Measurements from ENCODE around the gene TNFRSF25. TPM values are rescaled to one million over a fixed set of nuclear protein-coding genes. Genes with fewer than 3 reads are reported as not detected.
"Not testable (repeated sequence)": the region's sequence is repeated elsewhere in the genome, so short reads cannot be mapped to it uniquely, and the experiment has no call there.

Gene TNFRSF25
- total RNA-seq, 1 donor from 2014 or later, result 10.0 TPM

DNA sequence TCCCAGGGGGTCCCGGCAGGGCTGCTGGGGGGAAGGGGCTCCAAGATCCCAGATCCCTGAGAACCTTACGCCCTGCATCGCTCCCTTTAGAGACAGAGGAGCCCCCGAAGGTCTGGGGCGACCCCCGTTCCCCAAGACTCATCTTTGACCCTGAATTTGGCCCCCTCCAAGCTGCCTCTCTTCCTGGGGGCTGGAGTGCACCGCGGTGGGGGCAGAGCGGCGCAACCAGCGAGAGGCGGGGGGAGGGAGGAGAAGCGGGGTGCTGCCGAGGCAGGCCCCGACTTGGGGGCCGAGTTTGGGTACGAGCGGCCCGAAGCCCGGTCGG, 30.9 kb upstream of the TNFRSF25 start:
- no peak for TF ChIP-seq CTCF (IDR thresholded peaks at IDR 0.05)
- ATAC-seq (no peak), DNase-seq (no peak)
- peak overlapping the region; percentile 46 for H3K4me3 ChIP-seq
- H3K4me1 ChIP-seq, result peaks cover 21% of the 10 kb centered on the region
- intact Hi-C loops (cut with DNase I), result no loop called here
- H3K36me3 ChIP-seq, result no peaks in the 10 kb centered on the region
- no peaks in the 10 kb centered on the region for H3K9me3 ChIP-seq
- H3K27me3 ChIP-seq, result no peaks in the 10 kb centered on the region
- no peak overlapping the region for H3K27ac ChIP-seq

GRCh38 chr1:6496365-6496721, 30.4 kb upstream of the TNFRSF25 start:
- H3K9me3 ChIP-seq, result no peaks in the 10 kb centered on the region
- no peaks in the 10 kb centered on the region for H3K36me3 ChIP-seq
- H3K27me3 ChIP-seq, result no peaks in the 10 kb centered on the region
- peak overlapping the region; percentile 46 for H3K4me3 ChIP-seq
- peaks cover 19% of the 10 kb centered on the region for H3K4me1 ChIP-seq
- intact Hi-C loops (cut with DNase I), result no loop called here
- ATAC-seq (no peak), DNase-seq (no peak)
- no peak overlapping the region for H3K27ac ChIP-seq
- TF ChIP-seq CTCF (IDR thresholded peaks at IDR 0.05), result no peak

DNA sequence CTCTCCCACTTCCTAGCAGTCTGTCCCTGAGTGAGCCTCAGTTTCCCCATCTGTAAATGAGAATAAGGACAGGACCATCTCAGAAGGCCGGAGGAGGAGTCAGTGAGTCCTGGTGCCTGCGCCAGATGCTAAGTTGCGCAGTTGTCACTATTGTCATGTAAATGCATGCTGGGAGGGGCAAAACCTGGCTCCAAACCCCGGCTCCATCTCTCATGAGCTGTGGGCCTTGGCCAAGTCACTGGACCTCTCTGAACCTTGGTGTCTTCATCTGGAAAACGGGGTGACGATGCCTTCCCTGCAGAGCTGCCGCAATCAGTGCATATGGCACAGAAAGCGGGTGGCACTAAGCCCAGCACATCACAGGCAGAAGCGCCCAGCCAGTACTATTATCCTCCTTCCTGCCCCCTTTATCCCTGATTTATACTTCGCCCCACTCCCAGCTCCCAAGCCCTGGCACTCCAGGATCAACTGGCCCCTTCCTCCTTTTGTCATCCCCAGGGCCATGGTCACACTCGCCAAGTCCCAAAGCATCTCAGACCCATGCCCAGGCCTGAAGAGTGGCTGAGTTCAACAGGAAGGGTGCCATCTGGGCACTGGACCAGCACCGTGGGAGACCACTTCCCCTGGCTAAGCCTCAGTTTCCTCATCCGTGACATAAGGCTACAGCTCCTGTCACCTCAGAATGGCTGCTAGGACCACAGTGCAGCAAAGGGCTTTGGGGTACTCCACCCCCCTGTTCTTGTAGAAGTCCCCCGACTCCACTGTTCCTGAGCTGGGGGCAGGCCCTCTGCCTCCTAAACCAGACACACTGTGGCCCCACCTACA, 29.8 kb upstream of the TNFRSF25 start:
- no peaks in the 10 kb centered on the region for H3K9me3 ChIP-seq
- peaks cover 25% of the 10 kb centered on the region for H3K4me1 ChIP-seq
- no peak overlapping the region for H3K27ac ChIP-seq
- ATAC-seq (no peak), DNase-seq (no peak)
- intact Hi-C loops (cut with DNase I), result no loop called here
- TF ChIP-seq CTCF (IDR thresholded peaks at IDR 0.05), result no peak
- no peaks in the 10 kb centered on the region for H3K27me3 ChIP-seq
- no peaks in the 10 kb centered on the region for H3K36me3 ChIP-seq
- H3K4me3 ChIP-seq, result no peak overlapping the region

- no peaks in the 10 kb centered on the region for H3K36me3 ChIP-seq
- no peaks in the 10 kb centered on the region for H3K27me3 ChIP-seq
- H3K4me3 ChIP-seq, result no peak overlapping the region
- no peak for TF ChIP-seq CTCF (IDR thresholded peaks at IDR 0.05)
- ATAC-seq (no peak), DNase-seq (no peak)
- H3K9me3 ChIP-seq, result no peaks in the 10 kb centered on the region
- H3K4me1 ChIP-seq, result peaks cover 31% of the 10 kb centered on the region
- intact Hi-C loops (cut with DNase I), result no loop called here
- H3K27ac ChIP-seq, result no peak overlapping the region
Observed at GRCh38 chr1:6495041-6495441, 29.1 kb upstream of the TNFRSF25 start.

DNA sequence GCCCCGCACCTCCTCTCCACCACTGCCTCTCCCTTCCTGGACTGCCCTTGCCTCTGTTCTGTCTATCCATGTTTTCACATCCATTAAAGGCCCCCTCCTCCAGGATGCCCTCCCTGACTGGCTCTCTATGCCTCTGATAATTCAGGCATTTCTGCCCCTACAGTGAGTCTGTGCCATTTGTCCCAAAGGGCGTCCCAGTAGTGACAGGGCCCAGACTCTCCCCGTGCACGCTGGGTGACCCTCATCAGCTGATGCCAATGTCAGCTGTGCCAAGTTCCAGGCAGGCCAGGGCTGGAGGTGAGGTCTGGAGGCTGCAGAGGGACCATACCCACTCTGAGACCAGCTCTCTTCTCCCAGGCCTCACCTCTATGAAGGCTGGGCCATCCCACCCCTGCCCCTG, 28.7 kb upstream of the TNFRSF25 start:
- DNase-seq (no peak), ATAC-seq (no peak)
- Histone ChIP-seq H3K27ac (no peak overlapping the region), H3K4me3 (no peak overlapping the region), H3K9me3 (no peaks in the 10 kb centered on the region), H3K36me3 (no peaks in the 10 kb centered on the region), H3K27me3 (no peaks in the 10 kb centered on the region), H3K4me1 (peaks cover 32% of the 10 kb centered on the region)
- intact Hi-C loops (cut with DNase I), result no loop called here
- no peak for TF ChIP-seq CTCF (IDR thresholded peaks at IDR 0.05)

GRCh38 chr1:6493834-6494223, 27.9 kb upstream of the TNFRSF25 start:
- DNase-seq; intact Hi-C loops (cut with DNase I): not testable (repeated sequence)

More at GRCh38 chr1:6493834-6494223, 27.9 kb upstream of the TNFRSF25 start:
- not testable (repeated sequence) for H3K4me3 ChIP-seq, H3K36me3 ChIP-seq, H3K27me3 ChIP-seq, ATAC-seq, H3K27ac ChIP-seq, H3K9me3 ChIP-seq
- peaks cover 32% of the 10 kb centered on the region for H3K4me1 ChIP-seq

Measured in upper lobe of right lung (tissue), 1 donor.